ENCODE results near the gene NBEAL2.

DNA sequence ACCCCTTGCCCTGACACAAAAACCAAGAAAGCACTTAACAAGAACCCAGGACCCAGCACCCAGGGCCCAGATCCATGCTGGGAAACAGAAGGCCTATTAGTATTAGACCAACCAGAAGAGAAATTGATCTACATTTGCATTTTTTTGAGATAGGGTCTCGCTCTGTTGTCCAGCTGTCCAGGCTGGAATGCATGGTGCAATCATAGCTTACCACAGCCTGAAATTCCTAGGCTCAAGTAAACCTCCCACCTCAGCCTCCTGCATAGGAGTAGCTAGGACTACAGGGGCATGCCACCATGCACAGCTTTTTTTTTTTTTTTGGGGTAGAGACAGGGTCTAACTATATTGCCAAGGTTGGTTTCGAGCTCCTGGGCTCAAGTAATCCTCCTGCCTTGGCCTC is 29.3 kb upstream of the NBEAL2 start:
- no peak for TF ChIP-seq CTCF (conservative IDR thresholded peaks at IDR 0.05; ENCODE audit: low read depth, low read length)
- TF ChIP-seq EZH2 (IDR thresholded peaks at IDR 0.05; ENCODE audit: borderline replicate concordance, low read depth, low read length, poor library complexity, severe bottlenecking), result no peak

Data from A673 (cell line).